Testis (tissue), 5 donors: Measurements from ENCODE around the gene HSD17B2. TPM values are rescaled to one million over a fixed set of nuclear protein-coding genes. Genes with fewer than 3 reads are reported as not detected.

Source experiments
- DNase-seq: peaks from one replicate; pipeline ENCODE4 v3.0.0-alpha.2; 2019
- H3K27ac ChIP-seq, 2 donors: fragments of 200-600 bp; sonication (generic); one replicate each; pipeline ENCODE4 v1.5.1; 2019
- H3K27me3 ChIP-seq: fragments of 200-600 bp; sonication (generic); one replicate; pipeline ENCODE4 v1.5.1; 2019
- H3K36me3 ChIP-seq: fragments of 200-600 bp; sonication (generic); one replicate; pipeline ENCODE4 v1.5.1; 2017; ENCODE audit warnings: low read depth; ENCODE audit errors: missing control alignments
- H3K4me1 ChIP-seq: fragments of 200-600 bp; sonication (generic); one replicate; pipeline ENCODE4 v1.5.1; 2019
- H3K4me3 ChIP-seq, 2 donors: fragments of 200-600 bp; sonication (generic); one replicate each; pipeline ENCODE4 v1.5.1; 2017 to 2019
- H3K9me3 ChIP-seq: fragments of 200-600 bp; sonication (generic); one replicate; pipeline ENCODE4 v1.5.1; 2017
- POLR2A ChIP-seq: fragments of 450-650 bp; IDR thresholded peaks from one replicate; pipeline ENCODE4 v1.6.1; 2017; ENCODE audit warnings: antibody characterized with exemption, mild to moderate bottlenecking, moderate library complexity
- WGBS, 2 donors: methylation state at CpG; one replicate each; pipeline ENCODE4 v1.1.5; 2018; 5-methylcytosine and 5-hydroxymethylcytosine counted together
- intact Hi-C: fragments of 100-400 bp; cut with DNase I; formaldehyde crosslinking; loops from one replicate; pipeline ENCODE4 v1.15.1; 2023; ENCODE audit warnings: low total_unique reads
- long read RNA-seq, 2 donors: transcript quantifications; one replicate each; lab custom pipeline, GENCODE V29; 2026
- polyA plus RNA-seq: library from polyadenylated mRNA; stranded (reverse); fragments of 350-450 nt; fragmentation: Illumina TruSeq; extraction: RNeasy Lipid Tissue Mini Kit (QIAGEN cat#74804); gene quantifications from one replicate; pipeline ENCODE4 v1.2.3, GENCODE V29; 2014; ENCODE audit warnings: low read depth, low replicate concordance; ENCODE audit not compliant: insufficient read depth
- total RNA-seq, 2 donors: library from RNA; depleted of rRNA; stranded (reverse); fragments of >200 nt; gene quantifications; one replicate each; pipeline ENCODE4 v1.2.3, GENCODE V29; 2016
- TF ChIP-seq, protein P1 (sequence below), 3 experiments: fragments of 450-650 bp in 2 of 3; fragments of 200-600 bp in 1 of 3; sonication (generic) in 1 of 3; IDR thresholded peaks; one replicate each; pipeline ENCODE4 v1.5.1; 2016 to 2019; ENCODE audit warnings: antibody characterized with exemption in 3 of 3, mild to moderate bottlenecking in 2 of 3, moderate library complexity in 1 of 3

Gene HSD17B2
- total RNA-seq (under 1 TPM in 1 of 2 donors, not detected in 1; 0.71 TPM), polyA plus RNA-seq (not detected)
- long read RNA-seq, donor 1, result 0 reads
- long read RNA-seq, donor 2, result 0 reads

DNA sequence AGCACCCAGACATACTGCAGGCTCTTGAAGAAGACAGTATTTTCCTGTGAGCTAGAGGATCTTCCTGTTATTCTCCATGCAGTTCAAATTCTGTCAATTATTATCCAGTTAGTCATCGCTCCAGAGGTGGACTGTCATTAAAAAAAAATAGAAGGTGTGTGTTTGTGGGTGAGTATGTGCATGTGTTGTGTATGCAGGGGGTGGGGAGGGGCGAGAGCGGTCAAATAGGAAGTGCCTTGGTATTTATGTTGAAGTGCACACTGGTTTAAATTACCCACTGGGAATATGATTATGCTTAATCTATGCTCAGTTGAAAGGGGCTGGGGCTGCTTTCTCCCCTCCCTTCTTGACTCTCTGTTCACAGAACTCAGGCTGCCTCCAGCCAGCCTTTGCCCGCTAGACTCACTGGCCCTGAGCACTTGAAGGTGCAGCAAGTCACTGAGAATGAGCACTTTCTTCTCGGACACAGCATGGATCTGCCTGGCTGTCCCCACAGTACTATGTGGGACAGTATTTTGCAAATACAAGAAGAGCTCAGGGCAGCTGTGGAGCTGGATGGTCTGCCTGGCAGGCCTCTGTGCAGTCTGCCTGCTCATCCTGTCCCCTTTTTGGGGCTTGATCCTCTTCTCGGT lies at the start of gene HSD17B2:
Gene HSD17B2 (plus strand): TSS at position 273 of the 632 bp plus-strand sequence. CDS start 172 bp downstream, at position 445.
- TF ChIP-seq POLR2A, result no peak
- TF ChIP-seq, protein P1, sequence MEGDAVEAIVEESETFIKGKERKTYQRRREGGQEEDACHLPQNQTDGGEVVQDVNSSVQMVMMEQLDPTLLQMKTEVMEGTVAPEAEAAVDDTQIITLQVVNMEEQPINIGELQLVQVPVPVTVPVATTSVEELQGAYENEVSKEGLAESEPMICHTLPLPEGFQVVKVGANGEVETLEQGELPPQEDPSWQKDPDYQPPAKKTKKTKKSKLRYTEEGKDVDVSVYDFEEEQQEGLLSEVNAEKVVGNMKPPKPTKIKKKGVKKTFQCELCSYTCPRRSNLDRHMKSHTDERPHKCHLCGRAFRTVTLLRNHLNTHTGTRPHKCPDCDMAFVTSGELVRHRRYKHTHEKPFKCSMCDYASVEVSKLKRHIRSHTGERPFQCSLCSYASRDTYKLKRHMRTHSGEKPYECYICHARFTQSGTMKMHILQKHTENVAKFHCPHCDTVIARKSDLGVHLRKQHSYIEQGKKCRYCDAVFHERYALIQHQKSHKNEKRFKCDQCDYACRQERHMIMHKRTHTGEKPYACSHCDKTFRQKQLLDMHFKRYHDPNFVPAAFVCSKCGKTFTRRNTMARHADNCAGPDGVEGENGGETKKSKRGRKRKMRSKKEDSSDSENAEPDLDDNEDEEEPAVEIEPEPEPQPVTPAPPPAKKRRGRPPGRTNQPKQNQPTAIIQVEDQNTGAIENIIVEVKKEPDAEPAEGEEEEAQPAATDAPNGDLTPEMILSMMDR (IDR thresholded peaks at IDR 0.05), result no peak
- intact Hi-C loops, result loop anchor here (2.0 kb wide), 1 partner anchor 30 kb away; no protein-coding TSS in a partner anchor
- WGBS, 2 donors, result 83 to 84% methylated on average over 6 of the region's 6 CpGs

DNA sequence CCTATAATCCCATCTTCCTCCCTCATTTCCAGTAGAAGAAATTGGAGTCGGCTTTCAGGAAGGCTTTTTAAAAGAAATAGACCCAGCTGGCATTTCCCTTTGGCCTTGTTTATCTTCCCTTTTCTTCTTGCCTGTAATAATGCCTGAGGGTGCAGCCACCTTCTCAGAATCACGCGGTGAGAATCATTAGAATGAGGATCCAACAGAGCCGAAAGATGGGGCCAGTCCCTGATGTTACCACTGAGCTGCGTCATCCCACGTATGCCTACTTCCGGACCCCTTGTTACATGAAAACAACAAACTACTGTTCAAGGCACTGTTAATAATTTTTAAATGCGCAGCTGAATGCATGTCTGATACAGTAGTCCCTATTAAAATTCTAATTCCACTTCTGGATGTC lies 47.9 kb upstream of the HSD17B2 start:
- intact Hi-C loops, result no loop called here
- Histone ChIP-seq H3K9me3 (no peaks in the 10 kb centered on the region), H3K27me3 (no peaks in the 10 kb centered on the region), H3K4me1 (no peaks in the 10 kb centered on the region), H3K36me3 (no peaks in the 10 kb centered on the region), H3K27ac (no peak overlapping the region), H3K4me3 (no peak overlapping the region)
- TF ChIP-seq, protein P1 (IDR thresholded peaks at IDR 0.05), result no peak
- TF ChIP-seq POLR2A, result no peak
- WGBS, 2 donors, result 70 to 78% methylated on average over 8 of the region's 8 CpGs
- no peak for DNase-seq

More for the DNA sequence above, at the start of gene HSD17B2:
- H3K36me3 ChIP-seq, result no peaks in the 10 kb centered on the region
- DNase-seq, result no peak
- no peaks in the 10 kb centered on the region for H3K27me3 ChIP-seq
- no peaks in the 10 kb centered on the region for H3K9me3 ChIP-seq
- no peak within 1 kb of the TSS for H3K4me3 ChIP-seq
- no peaks in the 10 kb centered on the region for H3K4me1 ChIP-seq
- no peak within 1 kb of the TSS for H3K27ac ChIP-seq

DNA sequence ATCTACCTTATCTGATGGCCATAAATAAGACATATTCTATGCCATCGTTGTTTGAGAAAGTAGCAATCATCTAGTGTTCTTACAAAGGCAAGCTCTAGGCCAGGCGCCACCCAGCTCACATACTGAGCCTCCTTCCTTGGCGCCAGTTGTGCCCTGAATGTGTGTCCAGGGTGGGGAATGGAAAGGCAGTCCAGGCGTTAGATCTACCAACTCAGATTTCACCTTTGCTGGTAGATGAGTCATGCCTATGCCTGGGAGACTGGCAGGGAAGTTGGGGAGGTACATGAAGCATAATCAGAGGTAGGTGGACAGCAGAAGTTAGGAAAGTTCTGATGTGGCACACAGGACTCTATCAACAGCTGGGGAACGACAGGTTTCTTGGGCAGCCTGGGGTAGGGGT lies 47.3 kb upstream of the HSD17B2 start:
- 88 to 91% methylated on average over 5 of the region's 5 CpGs for WGBS, 2 donors
- Histone ChIP-seq H3K4me1 (no peaks in the 10 kb centered on the region), H3K27me3 (no peaks in the 10 kb centered on the region), H3K36me3 (no peaks in the 10 kb centered on the region), H3K27ac (no peak overlapping the region), H3K9me3 (no peaks in the 10 kb centered on the region), H3K4me3 (no peak overlapping the region)
- no peak for DNase-seq
- TF ChIP-seq POLR2A, result no peak
- intact Hi-C loops, result no loop called here

DNA sequence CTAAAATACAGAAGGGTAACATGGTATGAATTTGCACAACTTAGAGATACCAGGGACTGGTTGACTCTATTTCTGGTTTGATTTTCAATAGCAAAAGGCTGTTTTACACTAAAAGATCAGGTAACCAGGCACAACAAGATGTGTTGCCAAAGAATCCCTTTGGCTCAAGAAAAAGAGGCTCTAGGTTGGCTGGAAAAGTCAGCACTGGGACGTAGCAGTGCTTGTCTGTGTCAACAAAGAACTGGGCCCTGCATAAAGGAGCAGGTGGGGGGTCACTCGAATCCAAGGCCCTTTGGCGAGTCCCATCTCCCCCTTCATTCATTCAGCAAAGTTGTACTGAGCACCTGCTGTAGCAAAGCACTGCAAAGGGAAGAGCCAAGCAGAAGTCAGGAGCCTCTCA lies 42.2 kb upstream of the HSD17B2 start:
- no peaks in the 10 kb centered on the region for H3K27me3 ChIP-seq
- no peaks in the 10 kb centered on the region for H3K36me3 ChIP-seq
- H3K9me3 ChIP-seq, result no peaks in the 10 kb centered on the region
- TF ChIP-seq, protein P1 (IDR thresholded peaks at IDR 0.05), result no peak
- TF ChIP-seq POLR2A, result no peak
- H3K4me3 ChIP-seq, result no peak overlapping the region
- 68 to 76% methylated on average over 3 of the region's 3 CpGs for WGBS, 2 donors
- H3K4me1 ChIP-seq, result no peaks in the 10 kb centered on the region
- DNase-seq, result no peak
- intact Hi-C loops, result no loop called here
- no peak overlapping the region for H3K27ac ChIP-seq

DNA sequence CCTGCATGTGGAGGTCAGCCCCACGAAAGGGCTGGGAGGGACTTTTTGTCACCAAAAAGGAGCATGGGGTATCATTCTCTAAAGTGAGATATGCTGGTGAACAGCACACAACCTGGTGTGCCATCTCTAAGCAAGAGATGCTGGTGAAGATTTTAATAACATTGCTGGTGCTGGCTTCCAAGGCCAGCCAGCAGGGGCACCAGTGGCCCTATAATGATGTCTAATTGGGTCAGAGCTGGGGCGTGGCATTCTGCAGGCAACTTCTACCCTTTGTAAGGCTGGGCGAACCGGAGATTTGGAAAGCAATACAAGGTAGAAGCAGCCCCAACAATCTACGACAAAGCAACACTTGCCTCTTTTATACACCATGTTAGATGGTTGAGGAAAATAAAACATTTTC lies 40.6 kb upstream of the HSD17B2 start:
- Histone ChIP-seq H3K36me3 (no peaks in the 10 kb centered on the region), H3K4me3 (no peak overlapping the region), H3K27ac (no peak overlapping the region), H3K9me3 (no peaks in the 10 kb centered on the region), H3K27me3 (no peaks in the 10 kb centered on the region), H3K4me1 (no peaks in the 10 kb centered on the region)
- no peak for DNase-seq
- intact Hi-C loops, result no loop called here
- 90 to 91% methylated on average over 4 to 5 of the region's 5 CpGs for whole genome bisulfite sequencing, 2 donors
- TF ChIP-seq, protein P1 (IDR thresholded peaks at IDR 0.05), result no peak
- TF ChIP-seq POLR2A, result no peak
